H1 (cell line): ENCODE data around the gene ACAD10.
"Not testable (repeated sequence)": the region's sequence is repeated elsewhere in the genome, so short reads cannot be mapped to it uniquely, and the experiment has no call there.

Experiments
- CBX5 ChIP-seq: fragments of 300-800, 300-1000 bp; sonication (generic); IDR thresholded peaks from 2 replicates; pipeline ENCODE4 v1.7.1; 2016; ENCODE audit warnings: antibody characterized with exemption, low read length, low read depth
- CHD2 ChIP-seq: IDR thresholded peaks from 2 replicates; pipeline ENCODE4 v1.6.1; 2012; ENCODE audit warnings: low read length, improper control_type of control experiment
- CTCF ChIP-seq, 3 experiments: IDR thresholded peaks; 1 replicate in 2 of 3; 2 replicates in 1 of 3; pipeline versions ENCODE4 v1.5.1 to v1.6.1; 2011; ENCODE audit warnings: low read length in 3 of 3, mild to moderate bottlenecking in 3 of 3, inconsistent platforms in 2 of 3, low read depth in 1 of 3, moderate library complexity in 1 of 3; ENCODE audit not compliant: insufficient read depth in 1 of 3; ENCODE audit errors: control extremely low read depth in 1 of 3
- EZH2 ChIP-seq: fragments of 200-600 bp; sonication (generic); IDR thresholded peaks from 2 replicates; pipeline ENCODE4 v1.7.1; 2012; ENCODE audit warnings: low read depth, mild to moderate bottlenecking, moderate library complexity, low read length, inconsistent platforms; ENCODE audit not compliant: severe bottlenecking
- JUND ChIP-seq: IDR thresholded peaks from 2 replicates; pipeline ENCODE4 v1.6.1; 2011; ENCODE audit warnings: mild to moderate bottlenecking, improper control_type of control experiment, low read length
- MAX ChIP-seq: IDR thresholded peaks from 2 replicates; pipeline ENCODE4 v1.6.1; 2012; ENCODE audit warnings: inconsistent platforms
- POLR2AphosphoS5 ChIP-seq: IDR thresholded peaks from 2 replicates; pipeline ENCODE4 v1.6.1; 2011; ENCODE audit warnings: low read depth, low read length
- RAD21 ChIP-seq, 2 experiments: IDR thresholded peaks in 1 of 2; conservative IDR thresholded peaks in 1 of 2; 2 replicates each; pipeline ENCODE4 v1.6.1; 2011; ENCODE audit warnings: low read depth in 2 of 2, low read length in 2 of 2, improper control_type of control experiment in 1 of 2, inconsistent platforms in 1 of 2, mild to moderate bottlenecking in 1 of 2, moderate library complexity in 1 of 2
- SAP30 ChIP-seq: fragments of 300-600 bp; sonication (generic); IDR thresholded peaks from 2 replicates; pipeline ENCODE4 v1.7.1; 2012; ENCODE audit warnings: low read length, moderate library complexity, mild to moderate bottlenecking, inconsistent platforms; ENCODE audit not compliant: insufficient read depth, insufficient replicate concordance
- SP1 ChIP-seq: IDR thresholded peaks from 2 replicates; pipeline ENCODE4 v1.6.1; 2011; ENCODE audit warnings: low read depth, low read length
- USF2 ChIP-seq: IDR thresholded peaks from 2 replicates; pipeline ENCODE4 v1.6.1; 2011; ENCODE audit warnings: low read length, improper control_type of control experiment
- ZNF274 ChIP-seq: IDR thresholded peaks from 2 replicates; pipeline ENCODE4 v1.7.0; 2012; ENCODE audit warnings: low read length, borderline replicate concordance; ENCODE audit errors: extremely low read depth

GRCh38 chr12:111723646-111724360 is 38.0 kb downstream of the ACAD10 start:
- TF ChIP-seq MAX; CTCF (IDR thresholded peaks at IDR 0.05; ENCODE audit: control extremely low read depth in 1 of 3, insufficient read depth in 1 of 3, low read depth in 1 of 3, low read length in 3 of 3); CHD2; USF2; SAP30; EZH2; CBX5; JUND; SP1; RAD21 (IDR thresholded peaks at IDR 0.05 in 1 of 2, conservative IDR thresholded peaks at IDR 0.05 in 1 of 2; ENCODE audit: low read depth in 2 of 2, low read length in 2 of 2); ZNF274; POLR2AphosphoS5: not testable (repeated sequence)
